ENCODE measurements around the gene RASGRF2.

DNA sequence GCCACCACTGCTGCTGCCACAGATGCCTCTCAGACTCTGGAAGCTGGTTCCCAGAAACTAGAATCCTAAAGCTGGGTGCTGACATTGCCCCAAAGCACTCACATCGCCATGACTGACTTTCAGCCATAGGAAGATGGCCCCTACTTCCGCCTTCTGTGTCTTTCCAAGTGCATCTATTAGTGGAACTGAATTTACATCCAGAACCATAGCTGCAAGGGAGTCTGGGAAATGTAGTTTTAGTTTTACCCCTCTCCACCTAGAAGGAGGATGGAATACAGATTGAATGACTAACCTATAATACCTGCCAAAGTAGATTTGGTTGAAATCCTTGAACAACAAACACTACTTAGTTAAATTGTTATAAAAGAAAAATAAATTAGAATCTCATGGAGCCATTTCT is 118.8 kb downstream of the RASGRF2 start:
- TF ChIP-seq, protein P1, sequence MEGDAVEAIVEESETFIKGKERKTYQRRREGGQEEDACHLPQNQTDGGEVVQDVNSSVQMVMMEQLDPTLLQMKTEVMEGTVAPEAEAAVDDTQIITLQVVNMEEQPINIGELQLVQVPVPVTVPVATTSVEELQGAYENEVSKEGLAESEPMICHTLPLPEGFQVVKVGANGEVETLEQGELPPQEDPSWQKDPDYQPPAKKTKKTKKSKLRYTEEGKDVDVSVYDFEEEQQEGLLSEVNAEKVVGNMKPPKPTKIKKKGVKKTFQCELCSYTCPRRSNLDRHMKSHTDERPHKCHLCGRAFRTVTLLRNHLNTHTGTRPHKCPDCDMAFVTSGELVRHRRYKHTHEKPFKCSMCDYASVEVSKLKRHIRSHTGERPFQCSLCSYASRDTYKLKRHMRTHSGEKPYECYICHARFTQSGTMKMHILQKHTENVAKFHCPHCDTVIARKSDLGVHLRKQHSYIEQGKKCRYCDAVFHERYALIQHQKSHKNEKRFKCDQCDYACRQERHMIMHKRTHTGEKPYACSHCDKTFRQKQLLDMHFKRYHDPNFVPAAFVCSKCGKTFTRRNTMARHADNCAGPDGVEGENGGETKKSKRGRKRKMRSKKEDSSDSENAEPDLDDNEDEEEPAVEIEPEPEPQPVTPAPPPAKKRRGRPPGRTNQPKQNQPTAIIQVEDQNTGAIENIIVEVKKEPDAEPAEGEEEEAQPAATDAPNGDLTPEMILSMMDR (conservative IDR thresholded peaks at IDR 0.05), result no peak
- no peak for TF ChIP-seq EZH2 (IDR thresholded peaks at IDR 0.05; ENCODE audit: low read depth)
